GM13977 (cell line): ENCODE data around the gene ITGB1BP2.
"Not testable (repeated sequence)": the region's sequence is repeated elsewhere in the genome, so short reads cannot be mapped to it uniquely, and the experiment has no call there.

Experiments
- DNase-seq: peaks from one replicate; pipeline ENCODE4 v3.0.0; 2012; ENCODE audit warnings: low spot score
- CTCF ChIP-seq: IDR thresholded peaks from 2 replicates; pipeline ENCODE4 v1.5.1; 2012; ENCODE audit warnings: mild to moderate bottlenecking, control low read depth; ENCODE audit not compliant: insufficient read depth; ENCODE audit errors: extremely low read depth, missing control alignments
- in situ Hi-C: fragments of 300-500 bp; cut with MboI; formaldehyde crosslinking; loops from one replicate; pipeline ENCODE4 v1.12.0; 2022; ENCODE audit warnings: low sequenced_read_pairs, low pct_unique_long_range_greater_than_20kb, mixed read lengths, inconsistent platforms; ENCODE audit not compliant: unreplicated experiment

ITGB1BP2 gene

GRCh38 chrX:71269801-71270395 is 31.7 kb upstream of the ITGB1BP2 start:
- no peak for TF ChIP-seq CTCF
- in situ Hi-C loops: no loop called here
- no peak for DNase-seq

DNA sequence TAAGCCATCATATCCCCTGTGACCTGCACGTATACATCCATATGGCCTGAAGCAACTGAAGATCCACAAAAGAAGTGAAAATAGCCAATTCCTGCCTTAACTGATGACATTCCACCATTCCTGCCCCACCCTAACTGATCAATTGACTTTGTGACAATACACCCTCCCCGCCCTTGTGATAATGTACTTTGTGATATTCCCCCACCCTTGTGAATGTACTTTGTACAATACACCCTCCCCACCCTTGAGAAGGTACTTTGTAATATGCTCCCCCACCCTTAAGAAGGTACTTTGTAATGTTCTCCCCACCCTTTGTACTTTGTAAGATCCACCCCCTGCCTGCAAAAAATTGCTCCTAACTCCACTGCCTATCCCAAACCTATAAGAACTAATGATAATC is 29.2 kb upstream of the ITGB1BP2 start:
- in situ Hi-C loops, DNase-seq: not testable (repeated sequence)

- not testable (repeated sequence) for DNase-seq
Observed at GRCh38 chrX:71281300-71281699, 20.2 kb upstream of the ITGB1BP2 start.

DNA sequence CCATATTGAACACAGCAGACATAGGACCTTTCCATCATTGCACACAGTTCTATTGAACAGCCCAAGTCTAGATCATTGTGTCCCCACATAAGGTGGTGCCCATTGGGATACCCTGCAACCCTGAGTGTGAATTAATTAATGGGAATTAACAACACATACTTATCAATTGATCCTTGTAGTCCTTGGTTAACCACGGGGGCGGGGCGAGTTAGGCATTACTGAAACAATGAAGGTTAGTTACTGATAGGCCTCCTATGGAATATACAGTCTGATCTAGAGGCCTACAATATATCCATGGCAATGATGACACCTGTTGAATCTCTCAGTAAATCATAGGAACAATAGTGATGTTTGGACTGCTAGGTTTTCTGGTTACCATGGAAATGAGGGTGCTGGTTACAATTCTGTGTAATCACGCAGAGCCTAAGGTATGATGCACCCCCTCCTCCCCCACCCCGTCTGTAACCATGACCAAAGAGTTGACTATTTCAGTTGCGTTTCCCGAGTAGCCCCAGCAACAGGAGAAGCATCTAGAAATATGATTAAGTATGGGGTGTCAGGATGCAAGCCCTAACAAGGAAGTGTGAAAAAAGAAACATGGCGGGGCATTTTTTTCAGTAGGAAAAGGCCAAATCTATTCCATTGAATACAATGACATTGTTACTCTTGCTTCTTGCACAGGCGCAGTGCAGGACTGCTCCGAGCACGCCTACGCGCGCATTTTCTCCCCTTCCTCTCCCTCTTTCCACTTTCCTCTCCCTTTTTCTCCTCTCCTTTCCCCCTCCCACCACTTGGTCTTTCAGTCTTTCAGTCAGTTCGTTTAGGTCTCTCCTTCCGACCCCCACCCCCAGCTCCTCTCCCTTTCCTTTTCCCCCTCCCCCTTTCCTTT is 18.8 kb upstream of the ITGB1BP2 start:
- DNase-seq: peak; percentile 24
- in situ Hi-C loops: no loop called here
- TF ChIP-seq CTCF: no peak

More at GRCh38 chrX:71281300-71281699, 20.2 kb upstream of the ITGB1BP2 start:
- in situ Hi-C loops: not testable (repeated sequence)

- DNase-seq: peak; percentile 83
- in situ Hi-C loops: no loop called here
- TF ChIP-seq CTCF: peak; percentile 5
Observed at GRCh38 chrX:71283403-71284143, 18.0 kb upstream of the ITGB1BP2 start, which contains the start of gene NONO. Gene NONO, plus strand, starts transcription at chrX:71283635. Its CDS starts 7,003 bp downstream, at chrX:71290638.

DNA sequence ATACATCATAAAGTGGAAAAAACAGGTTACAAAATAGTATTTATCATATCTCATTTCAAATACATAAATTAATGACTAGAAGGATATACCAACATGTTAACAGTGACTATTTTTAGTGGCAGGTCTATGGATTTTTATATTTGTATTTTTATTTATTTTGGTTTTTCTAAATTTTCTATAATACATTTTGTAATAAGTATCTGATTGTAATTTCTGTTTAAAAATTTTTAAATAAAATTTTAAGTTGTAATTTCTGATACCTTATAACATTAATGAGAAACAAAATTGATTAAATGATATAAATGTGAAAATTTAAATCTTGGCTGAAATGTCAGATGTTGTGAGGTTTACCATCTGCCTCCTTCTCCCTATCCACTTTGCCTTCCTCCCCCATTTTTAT is 15.6 kb upstream of the ITGB1BP2 start:
- TF ChIP-seq CTCF: no peak
- in situ Hi-C loops: no loop called here
- no peak for DNase-seq

- in situ Hi-C loops: no loop called here
Observed at GRCh38 chrX:71291381-71291780, 10.2 kb upstream of the ITGB1BP2 start.

More at GRCh38 chrX:71291381-71291780, 10.2 kb upstream of the ITGB1BP2 start:
- TF ChIP-seq CTCF: no peak
- no peak for DNase-seq
